Psoas muscle (tissue), 8 donors: ENCODE measurements around the gene PGF. TPM values are rescaled to one million over a fixed set of nuclear protein-coding genes. Genes with fewer than 3 reads are reported as not detected.
A peak's percentile ranks its signal among the peaks of the same experiment; 100 is the strongest.

Experiments
- ATAC-seq, 4 donors: fragments of 200-7000 bp; cut with Tn5 transposase; one replicate each; pipeline ENCODE4 v1.9.1; 2020; ENCODE audit warnings: moderate library complexity in 3 of 4, mild to moderate bottlenecking in 2 of 4
- DNase-seq, 2 donors: peaks; one replicate each; pipeline ENCODE4 v3.0.0-alpha.2; 2020
- H3K27ac ChIP-seq: fragments of 200-600 bp; one replicate; pipeline ENCODE4 v1.8.0; 2022
- H3K27me3 ChIP-seq, 3 donors: fragments of 200-600 bp in 1 of 3; one replicate each; pipeline versions ENCODE4 v1.6.1 to v1.8.0; 2013 to 2022; ENCODE audit warnings: low read length in 2 of 3, mild to moderate bottlenecking in 2 of 3, moderate library complexity in 1 of 3; ENCODE audit not compliant: insufficient read depth in 3 of 3
- H3K36me3 ChIP-seq, 2 donors: fragments of 200-600 bp in 1 of 2; one replicate each; pipeline versions ENCODE4 v1.6.1 to v1.8.0; 2013 to 2022; ENCODE audit warnings: low read depth in 1 of 2, mild to moderate bottlenecking in 1 of 2, moderate library complexity in 1 of 2; ENCODE audit not compliant: insufficient read depth in 1 of 2
- H3K4me1 ChIP-seq: fragments of 200-600 bp; one replicate; pipeline ENCODE4 v1.8.0; 2022
- H3K4me3 ChIP-seq: fragments of 200-600 bp; one replicate; pipeline ENCODE4 v1.8.0; 2022; ENCODE audit warnings: mild to moderate bottlenecking
- H3K9me3 ChIP-seq: fragments of 200-600 bp; one replicate; pipeline ENCODE4 v1.8.0; 2022
- CTCF ChIP-seq: fragments of 200-600 bp; IDR thresholded peaks from one replicate; pipeline ENCODE4 v1.8.0; 2022; ENCODE audit warnings: antibody characterized with exemption
- WGBS, 3 donors: extraction: QIAGEN DNeasy Blood & Tissue Kit; methylation state at CpG; one replicate each; pipeline versions ENCODE4 v1.1.6 to v1.1.7; 2013; 5-methylcytosine and 5-hydroxymethylcytosine counted together
- intact Hi-C, 2 donors: fragments of 100-400 bp; cut with DNase I; formaldehyde crosslinking; loops; one replicate each; pipeline versions ENCODE4 v1.11.0 to v1.14.2; 2022
- polyA plus RNA-seq, 3 donors: library from polyadenylated mRNA; stranded (reverse); fragments of 200-250 nt; gene quantifications; one replicate each; pipeline ENCODE4 v1.2.3, GENCODE V29; 2013
- total RNA-seq, 4 donors: library from RNA; stranded (reverse); fragmentation: NEBNext Ultra II Directional in 2 of 4; extraction: Animal tissue kit (Norgen Biotek cat#: 25700) in 2 of 4; gene quantifications; one replicate each; pipeline versions ENCODE4 v1.2.1 to v1.2.4, GENCODE V29; 2021 to 2023
- donor health status: healthy with polysubstance abuse.
- donor health status: DM: no; HTN: no; CAD: no; lungs with moderate emphysema.
- donor health status: Bipolar disorder and iron deficiency.
- donor health status: healthy.
- donor health status: DM: yes; HTN: yes; CAD: no.
- donor health status: DM: no; HTN: no; CAD: no.
- donor health status: DM: no; HTN: no; CAD: no.
- donor health status: DM: yes; HTN: yes; CAD: no.

Gene PGF
- total and polyA plus RNA-seq, 7 donors = 2.5 to 9.8 (median 7.9) TPM

- no peaks in the 10 kb centered on the region for H3K36me3 ChIP-seq
- H3K27ac ChIP-seq = no peak overlapping the region
- no peaks in the 10 kb centered on the region for H3K27me3 ChIP-seq
- intact Hi-C loops = no loop called here
- no peaks in the 10 kb centered on the region for H3K4me1 ChIP-seq
- no peak for TF ChIP-seq CTCF
- H3K9me3 ChIP-seq = no peaks in the 10 kb centered on the region
- 86 to 89% (median 88%) methylated on average over 24 of the region's 24 CpGs for WGBS, 3 donors
- H3K4me3 ChIP-seq = peak overlapping the region; percentile 66
- ATAC-seq (no peak), DNase-seq (peak in 1 of 2 donors; percentile 50)
Measured at GRCh38 chr14:74956280-74957072, 1.1 kb upstream of the PGF start.

GRCh38 chr14:74956027-74956279 is 556 bp upstream of the PGF start:
- ATAC-seq (no peak), DNase-seq (no peak)
- H3K4me1 ChIP-seq = no peaks in the 10 kb centered on the region
- intact Hi-C loops = no loop called here
- 76 to 82% (median 82%) methylated on average over 9 of the region's 9 CpGs for WGBS, 3 donors
- no peaks in the 10 kb centered on the region for H3K9me3 ChIP-seq
- no peaks in the 10 kb centered on the region for H3K27me3 ChIP-seq
- no peaks in the 10 kb centered on the region for H3K36me3 ChIP-seq
- TF ChIP-seq CTCF = no peak
- H3K27ac ChIP-seq = no peak overlapping the region
- H3K4me3 ChIP-seq = peak overlapping the region; percentile 66

- intact Hi-C loops = no loop called here
- DNase-seq = no peak
- H3K36me3 ChIP-seq = no peaks in the 10 kb centered on the region
- no peak for TF ChIP-seq CTCF
- 2 to 10% (median 2%) methylated on average over 3 of the region's 3 CpGs for WGBS, 3 donors
- no peaks in the 10 kb centered on the region for H3K9me3 ChIP-seq
- no peaks in the 10 kb centered on the region for H3K4me1 ChIP-seq
- peak in 2 of 4 donors; percentile 5 to 17 for ATAC-seq
- H3K27me3 ChIP-seq = no peaks in the 10 kb centered on the region
- peak overlapping the region; percentile 0 for H3K27ac ChIP-seq
- peak overlapping the region; percentile 66 for H3K4me3 ChIP-seq
Measured at GRCh38 chr14:74954947-74955228, 509 bp downstream of the PGF start.

- peak overlapping the region; percentile 66 for H3K4me3 ChIP-seq
- no peaks in the 10 kb centered on the region for H3K36me3 ChIP-seq
- TF ChIP-seq CTCF = no peak
- peak overlapping the region; percentile 50 for H3K27ac ChIP-seq
- H3K9me3 ChIP-seq = no peaks in the 10 kb centered on the region
- no peaks in the 10 kb centered on the region for H3K27me3 ChIP-seq
- intact Hi-C loops = no loop called here
- ATAC-seq (peak in 2 of 4 donors; percentile 6 to 14), DNase-seq (peak in 1 of 2 donors; percentile 64)
- H3K4me1 ChIP-seq = no peaks in the 10 kb centered on the region
- 34 to 38% (median 38%) methylated on average over 17 to 18 of the region's 18 CpGs for WGBS, 3 donors
Measured at GRCh38 chr14:74954232-74954946, 1.0 kb downstream of the PGF start.

- intact Hi-C loops = no loop called here
- DNase-seq = no peak
- 81 to 86% (median 81%) methylated on average over 5 of the region's 5 CpGs for WGBS, 3 donors
- no peaks in the 10 kb centered on the region for H3K27me3 ChIP-seq
- H3K4me1 ChIP-seq = no peaks in the 10 kb centered on the region
- TF ChIP-seq CTCF = no peak
- H3K27ac ChIP-seq = no peak overlapping the region
- no peak for ATAC-seq
- H3K4me3 ChIP-seq = peak overlapping the region; percentile 66
- H3K9me3 ChIP-seq = no peaks in the 10 kb centered on the region
- no peaks in the 10 kb centered on the region for H3K36me3 ChIP-seq
Measured at GRCh38 chr14:74953686-74954085, 1.7 kb downstream of the PGF start.
